ENCODE measurements around the gene UBL5. TPM values are rescaled to one million over a fixed set of nuclear protein-coding genes. Genes with fewer than 3 reads are reported as not detected.
"Not testable (repeated sequence)": the region's sequence is repeated elsewhere in the genome, so short reads cannot be mapped to it uniquely, and the experiment has no call there.

The UBL5 gene
- polyA plus RNA-seq (ENCODE audit: insufficient read length): 164 TPM

GRCh38 chr19:9827289-9828238 lies at the start of gene UBL5:
Gene UBL5, plus strand, starts transcription at chr19:9827918. Its CDS starts 420 bp downstream, at chr19:9828338.
- DNase-seq (ENCODE audit: low read depth): peak; percentile 62

- no peak for DNase-seq (ENCODE audit: low read depth)
These were observed 45.4 kb upstream of the UBL5 start for GRCh38 chr19:9782338-9782737.

GRCh38 chr19:9784163-9784496 lies 43.6 kb upstream of the UBL5 start:
- not testable (repeated sequence) for DNase-seq (ENCODE audit: low read depth)

- peak; percentile 81 for DNase-seq (ENCODE audit: low read depth)
These were observed 42.1 kb upstream of the UBL5 start for GRCh38 chr19:9785367-9786331.

- DNase-seq (ENCODE audit: low read depth): no peak
These were observed 41.4 kb upstream of the UBL5 start for GRCh38 chr19:9786342-9786741.

- DNase-seq (ENCODE audit: low read depth): no peak
These were observed 40.9 kb upstream of the UBL5 start for GRCh38 chr19:9786819-9787218.

GRCh38 chr19:9788604-9789003 lies 39.1 kb upstream of the UBL5 start:
- not testable (repeated sequence) for DNase-seq (ENCODE audit: low read depth)

GRCh38 chr19:9789066-9789465 lies 38.7 kb upstream of the UBL5 start:
- DNase-seq (ENCODE audit: low read depth): no peak

GRCh38 chr19:9789579-9789978 lies 38.1 kb upstream of the UBL5 start:
- DNase-seq (ENCODE audit: low read depth): not testable (repeated sequence)

- DNase-seq (ENCODE audit: low read depth): not testable (repeated sequence)
These were observed 36.7 kb upstream of the UBL5 start for GRCh38 chr19:9791073-9791367.

GRCh38 chr19:9791552-9792205 lies 36.0 kb upstream of the UBL5 start:
- DNase-seq (ENCODE audit: low read depth): peak; percentile 76

- DNase-seq (ENCODE audit: low read depth): peak; percentile 80
These were observed 35.3 kb upstream of the UBL5 start for GRCh38 chr19:9792206-9793070.

GRCh38 chr19:9793071-9793591 lies 34.6 kb upstream of the UBL5 start:
- no peak for DNase-seq (ENCODE audit: low read depth)

GRCh38 chr19:9796113-9796773 lies 31.5 kb upstream of the UBL5 start:
- peak; percentile 69 for DNase-seq (ENCODE audit: low read depth)

- DNase-seq (ENCODE audit: low read depth): no peak
These were observed 29.8 kb upstream of the UBL5 start for GRCh38 chr19:9797871-9798270.

GRCh38 chr19:9799162-9799561 lies 28.6 kb upstream of the UBL5 start:
- DNase-seq (ENCODE audit: low read depth): no peak

GRCh38 chr19:9801976-9802375 lies 25.7 kb upstream of the UBL5 start:
- no peak for DNase-seq (ENCODE audit: low read depth)

- DNase-seq (ENCODE audit: low read depth): no peak
These were observed 20.9 kb upstream of the UBL5 start for GRCh38 chr19:9806803-9807202.

GRCh38 chr19:9808855-9809824 lies 18.6 kb upstream of the UBL5 start:
- no peak for DNase-seq (ENCODE audit: low read depth)

Measured in forelimb muscle (tissue), 1 donor.